NCI-H2107 treated with DMSO at 0.1 percent for 48 hours (cell line): Measurements from ENCODE around the gene PHF2.

Experiments
- DNase-seq: peaks from one replicate; lab custom pipeline; 2025; ENCODE audit not compliant: unreplicated experiment; lab: John Stamatoyannopoulos, UW

Gene PHF2

DNA sequence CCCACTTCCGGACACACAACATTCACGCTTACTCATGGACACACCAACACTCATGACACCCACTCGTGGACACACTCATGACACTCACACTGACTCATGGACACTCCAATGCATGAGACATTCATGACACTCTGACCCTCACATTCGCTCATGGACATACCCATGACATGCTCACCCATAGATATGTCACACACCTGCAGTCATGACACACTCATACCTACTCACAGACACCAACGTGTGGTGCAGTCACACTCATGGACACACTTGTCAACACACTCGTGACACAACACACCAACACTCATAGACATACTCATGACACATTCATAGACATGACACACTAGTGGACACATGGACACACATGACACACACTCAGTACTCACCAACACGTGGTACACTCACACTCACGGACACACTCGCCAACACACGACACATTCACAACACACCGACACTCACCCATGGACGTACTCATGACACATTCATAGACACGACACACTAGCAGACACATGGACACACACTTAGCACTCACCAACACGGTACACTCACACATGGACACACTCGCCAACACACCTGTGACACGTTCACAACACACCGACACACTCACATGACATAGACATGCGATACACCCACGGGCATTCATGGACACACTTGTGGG lies 73.4 kb downstream of the PHF2 start:
- no peak for DNase-seq

DNA sequence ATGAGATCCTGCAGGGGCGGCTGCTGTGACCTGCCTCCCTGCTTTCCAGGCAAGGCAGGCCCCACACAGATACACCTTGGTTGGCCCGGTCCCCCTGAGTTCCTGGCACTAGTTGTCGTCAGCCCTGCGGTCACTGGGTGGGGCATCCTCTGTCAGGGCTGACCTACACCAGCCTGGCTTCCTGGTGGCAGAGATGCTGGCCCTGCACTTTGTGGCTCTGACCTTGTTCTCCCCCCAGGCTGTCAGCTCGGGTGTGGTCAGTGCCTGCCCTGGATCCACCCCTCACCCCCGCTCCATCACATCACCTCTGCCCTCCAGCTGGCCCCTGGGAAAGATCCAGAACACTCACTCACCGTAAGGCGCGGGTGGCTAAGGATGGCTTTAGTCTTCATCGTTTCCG lies 74.1 kb downstream of the PHF2 start:
- no peak for DNase-seq

DNA sequence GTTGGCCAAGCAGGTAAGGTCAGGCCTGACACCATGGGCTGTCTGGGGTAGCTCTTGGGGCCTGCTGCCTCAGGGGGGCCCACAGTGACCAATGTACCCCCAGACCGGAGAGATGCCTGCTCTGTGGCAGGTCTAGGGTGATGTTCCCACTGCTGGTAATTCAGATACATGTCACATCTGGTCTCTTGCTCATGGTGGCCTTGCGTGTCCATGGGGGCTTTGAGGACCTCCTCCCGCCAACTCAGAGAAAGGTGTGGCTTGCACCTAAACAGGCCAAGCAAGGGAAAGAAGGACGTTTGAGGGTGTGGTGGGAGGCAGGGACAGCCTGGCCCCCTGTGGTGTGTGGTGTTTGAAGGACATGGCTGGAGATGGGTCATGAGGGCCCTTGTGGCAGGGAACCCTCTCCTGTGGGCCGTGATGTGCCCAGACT lies 75.2 kb downstream of the PHF2 start:
- DNase-seq = no peak

DNA sequence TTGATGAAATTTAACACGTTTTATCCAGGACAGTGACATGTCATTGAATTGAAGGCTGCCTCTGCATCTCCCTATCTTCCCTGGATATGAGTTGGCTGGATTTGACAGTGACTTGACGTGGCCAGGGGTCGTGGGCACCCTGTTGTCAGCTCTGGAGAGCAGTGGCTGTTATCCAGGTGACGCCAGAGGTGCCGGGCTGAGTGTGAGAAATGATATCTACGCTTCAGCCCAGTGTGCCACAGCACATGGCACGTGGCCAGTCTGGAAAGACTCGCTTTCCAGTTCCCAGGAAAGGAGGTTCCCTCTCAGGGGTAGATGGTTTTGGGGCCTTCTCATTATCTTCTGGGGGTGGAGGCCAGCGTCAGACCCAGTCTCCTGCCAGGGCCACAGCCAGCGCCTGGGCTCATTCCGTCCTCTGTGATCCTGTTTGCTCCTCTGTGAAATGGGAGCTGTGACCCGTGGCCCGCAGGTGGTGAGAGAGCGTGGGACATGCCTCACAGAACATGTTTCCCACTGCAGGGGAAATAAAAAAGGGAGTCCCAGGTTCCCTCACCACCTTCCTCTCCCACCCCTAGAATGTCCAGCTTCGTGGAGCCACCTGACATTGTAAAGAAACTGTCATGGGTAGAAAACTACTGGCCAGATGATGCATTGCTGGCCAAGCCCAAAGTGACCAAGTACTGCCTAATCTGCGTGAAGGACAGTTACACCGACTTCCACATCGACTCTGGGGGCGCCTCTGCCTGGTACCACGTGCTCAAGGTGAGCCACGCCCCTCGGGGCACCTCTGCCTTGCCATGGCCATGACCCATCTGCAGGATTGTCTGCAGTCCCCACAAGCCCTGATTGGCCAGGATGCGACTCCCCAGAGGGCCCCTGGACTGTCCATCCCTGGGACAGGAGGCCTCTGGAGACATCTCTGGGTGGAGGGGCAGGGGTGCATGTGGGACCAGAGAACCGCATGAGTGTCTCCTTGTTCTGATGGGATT lies 76.5 kb downstream of the PHF2 start:
- no peak for DNase-seq

DNA sequence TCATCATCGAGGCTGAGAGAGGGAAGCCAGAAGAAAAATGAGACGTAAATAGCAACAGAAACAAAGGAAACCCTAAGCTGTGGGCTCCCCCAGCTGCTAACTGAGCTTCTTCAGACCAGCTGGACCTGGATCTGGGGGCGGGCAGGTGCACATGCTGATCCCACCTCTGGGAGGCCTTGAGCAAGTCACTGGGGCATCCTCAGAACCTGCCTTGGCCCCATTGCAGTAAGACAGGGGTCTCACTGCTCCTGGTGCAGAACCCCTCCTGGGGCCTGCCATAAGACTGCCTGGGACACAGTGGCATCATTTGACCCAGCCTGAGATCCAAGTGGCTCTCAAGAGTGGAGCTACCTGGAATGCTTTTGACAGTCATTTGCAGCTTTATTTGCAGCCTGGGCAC lies 77.4 kb downstream of the PHF2 start:
- no peak for DNase-seq

DNA sequence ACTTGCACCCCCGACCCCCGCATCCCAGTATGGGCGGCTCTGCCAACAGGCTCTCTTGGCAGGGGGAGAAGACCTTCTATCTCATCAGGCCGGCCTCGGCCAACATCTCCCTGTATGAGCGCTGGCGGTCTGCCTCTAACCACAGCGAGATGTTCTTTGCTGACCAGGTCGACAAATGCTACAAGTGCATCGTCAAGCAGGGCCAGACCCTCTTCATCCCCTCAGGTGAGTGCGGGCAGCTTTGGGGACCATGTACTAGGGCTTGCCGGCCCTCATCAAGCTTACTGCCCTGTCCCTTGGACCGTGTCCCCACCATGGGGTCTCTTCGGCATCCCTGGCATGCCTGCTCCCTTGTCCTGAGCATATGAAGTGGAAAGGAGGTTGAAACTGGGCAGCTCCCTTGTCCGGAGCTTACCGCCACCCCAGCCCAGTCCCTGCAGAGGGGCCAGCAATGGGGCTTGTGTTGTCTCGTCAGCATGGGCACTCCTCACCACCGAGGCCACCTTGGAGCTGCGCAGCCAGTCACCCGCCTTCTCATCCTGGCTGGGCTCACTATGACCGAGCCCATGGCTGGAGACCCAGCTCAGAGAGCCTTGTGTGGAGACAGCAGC lies 78.1 kb downstream of the PHF2 start:
- no peak for DNase-seq

DNA sequence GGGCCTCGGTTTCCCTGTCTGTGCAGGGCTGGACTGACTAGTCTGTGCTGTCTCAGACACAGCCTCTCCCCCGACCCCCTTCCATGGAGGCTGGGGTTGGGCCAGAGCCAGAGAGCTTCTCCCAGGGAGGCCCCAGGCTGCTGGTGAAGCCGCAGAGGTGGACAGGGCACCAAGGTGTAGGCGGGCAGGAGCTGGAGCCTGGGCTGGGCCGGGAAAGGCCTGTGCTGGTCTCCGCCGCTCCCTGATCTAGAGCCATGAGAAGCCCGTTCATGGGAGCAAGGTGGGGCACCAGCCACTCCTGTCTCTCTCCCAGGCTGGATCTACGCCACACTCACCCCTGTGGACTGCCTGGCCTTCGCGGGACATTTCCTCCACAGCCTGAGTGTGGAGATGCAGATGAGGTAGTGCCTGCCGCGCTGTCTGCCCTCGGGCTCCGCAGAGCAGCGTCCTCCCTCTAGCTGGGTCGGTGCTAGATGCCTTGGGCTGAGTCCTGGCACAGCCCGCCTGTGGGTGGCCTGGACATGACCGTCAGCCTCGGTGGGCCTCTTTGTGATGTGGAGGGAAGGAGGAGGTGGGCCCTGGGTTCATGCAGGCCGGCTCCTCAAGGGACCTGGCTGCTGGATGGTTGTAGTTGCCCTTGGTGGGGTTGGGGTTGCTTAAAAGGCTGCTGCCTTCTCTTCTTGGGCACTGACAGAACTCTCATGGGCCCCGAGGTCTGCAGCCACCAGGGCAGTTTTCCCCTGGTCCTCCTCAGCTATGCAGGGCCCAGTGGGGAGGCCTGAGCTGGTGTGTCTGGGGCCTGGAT lies 79.4 kb downstream of the PHF2 start:
- DNase-seq = no peak

DNA sequence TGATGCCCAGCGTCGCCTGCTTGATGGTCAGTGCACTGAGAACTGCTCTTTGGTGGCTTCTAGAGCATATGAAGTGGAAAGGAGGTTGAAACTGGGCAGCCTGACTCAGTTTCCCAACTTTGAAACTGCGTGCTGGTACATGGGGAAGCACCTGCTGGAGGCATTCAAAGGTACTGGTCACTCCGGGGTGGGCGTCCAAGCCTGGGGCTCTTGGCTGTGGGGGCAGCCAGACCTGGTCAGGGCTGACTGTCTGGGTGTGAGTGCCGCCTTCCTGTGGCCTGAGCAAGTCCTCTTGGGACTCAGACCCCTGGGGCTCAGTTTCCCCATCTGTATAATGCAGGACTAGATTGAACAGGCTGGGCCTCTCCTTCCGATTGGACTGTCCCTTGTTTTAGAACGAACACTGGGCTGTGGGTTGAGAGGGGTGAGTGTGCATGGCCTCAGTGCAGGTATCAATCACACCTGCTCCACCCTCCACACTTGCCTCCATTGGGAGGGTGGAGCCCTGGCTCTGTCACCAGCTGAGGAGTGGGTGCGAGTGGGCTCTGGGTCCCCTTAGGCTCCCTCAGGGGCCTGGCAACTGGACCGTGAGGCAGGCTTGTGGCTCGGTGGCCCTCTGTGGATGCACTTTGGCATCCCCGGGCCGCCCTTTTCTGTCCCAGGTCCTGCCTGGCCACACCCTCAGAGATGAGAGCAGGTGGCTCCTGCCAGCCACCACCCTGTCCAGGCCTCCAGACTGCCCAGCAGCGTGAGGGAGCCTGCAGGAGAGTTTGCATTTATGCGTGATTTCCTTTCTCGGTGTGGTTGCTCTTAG lies 80.2 kb downstream of the PHF2 start:
- DNase-seq = no peak

DNA sequence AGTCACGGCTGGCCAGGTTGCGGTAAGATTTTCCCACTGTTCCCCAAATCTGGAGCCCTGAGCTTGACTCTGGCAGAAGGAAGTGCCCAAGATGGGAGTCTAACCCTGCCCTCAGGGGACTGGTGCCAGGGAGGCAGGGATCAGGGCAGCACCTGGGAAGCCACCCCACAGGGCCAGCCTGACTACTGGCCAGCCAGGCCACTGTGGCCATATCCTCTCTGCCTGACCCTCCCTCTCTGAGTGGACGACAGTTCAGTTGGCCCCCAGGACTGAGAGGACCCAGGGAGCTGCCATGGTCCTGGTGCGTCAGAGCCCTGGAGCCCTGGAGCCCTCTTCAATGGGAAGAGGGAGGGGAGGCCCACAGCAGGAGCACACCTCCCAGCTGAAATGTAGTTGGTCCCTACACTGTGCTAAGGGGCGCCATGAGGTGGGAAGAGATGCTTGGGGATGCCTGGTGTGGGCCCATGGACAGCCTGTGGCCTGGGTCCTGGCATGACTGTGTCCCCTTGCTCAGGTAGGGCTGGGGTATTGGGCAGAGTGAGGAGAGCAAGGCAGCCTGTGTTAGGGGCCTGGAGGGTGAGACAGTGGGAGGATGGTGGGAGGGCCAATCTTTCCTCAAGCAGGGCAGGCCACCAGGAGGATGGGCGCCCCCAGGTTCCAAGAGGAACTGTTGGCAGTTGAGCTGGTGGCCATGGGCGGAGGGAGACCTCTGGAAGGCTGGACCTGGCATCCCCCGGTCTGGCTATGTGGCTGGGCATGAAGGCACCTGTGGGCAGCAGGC lies 81.1 kb downstream of the PHF2 start:
- DNase-seq = no peak

DNA sequence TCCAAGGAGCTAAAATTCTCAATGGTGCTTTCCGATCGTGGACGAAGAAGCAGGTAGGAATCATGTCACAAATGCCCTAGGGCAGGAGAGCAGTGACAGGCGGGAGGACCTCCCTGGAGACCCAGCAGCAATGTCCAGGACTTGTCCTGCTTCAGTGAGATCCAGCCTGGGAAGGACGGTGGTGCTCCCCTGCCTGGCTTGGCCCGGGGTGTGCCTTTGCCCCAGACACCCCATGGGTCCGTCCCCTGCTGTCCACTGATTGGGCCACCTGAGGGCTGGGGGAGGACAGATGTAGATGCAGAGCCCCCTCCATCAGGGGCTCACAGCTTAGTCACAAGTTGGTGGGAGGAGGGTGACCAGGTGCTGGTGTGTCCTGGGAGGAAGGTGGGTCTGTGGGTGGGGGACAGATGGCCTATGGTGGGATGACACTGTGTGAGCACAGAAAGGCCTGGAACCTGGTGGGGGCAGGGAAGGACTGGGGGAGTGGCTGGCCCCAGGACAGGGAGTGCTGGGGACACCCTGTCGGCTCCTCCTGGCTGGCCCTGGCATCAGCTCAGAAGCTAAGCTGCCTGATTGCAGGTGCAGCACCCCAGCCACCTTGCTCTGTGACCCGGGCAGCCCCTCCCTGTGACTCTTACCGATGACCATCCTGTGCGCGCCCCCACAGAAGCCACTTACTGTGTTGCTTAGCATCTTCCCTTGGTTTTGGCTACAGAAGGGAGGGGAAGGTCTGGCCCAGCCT lies 82.0 kb downstream of the PHF2 start:
- DNase-seq = no peak

DNA sequence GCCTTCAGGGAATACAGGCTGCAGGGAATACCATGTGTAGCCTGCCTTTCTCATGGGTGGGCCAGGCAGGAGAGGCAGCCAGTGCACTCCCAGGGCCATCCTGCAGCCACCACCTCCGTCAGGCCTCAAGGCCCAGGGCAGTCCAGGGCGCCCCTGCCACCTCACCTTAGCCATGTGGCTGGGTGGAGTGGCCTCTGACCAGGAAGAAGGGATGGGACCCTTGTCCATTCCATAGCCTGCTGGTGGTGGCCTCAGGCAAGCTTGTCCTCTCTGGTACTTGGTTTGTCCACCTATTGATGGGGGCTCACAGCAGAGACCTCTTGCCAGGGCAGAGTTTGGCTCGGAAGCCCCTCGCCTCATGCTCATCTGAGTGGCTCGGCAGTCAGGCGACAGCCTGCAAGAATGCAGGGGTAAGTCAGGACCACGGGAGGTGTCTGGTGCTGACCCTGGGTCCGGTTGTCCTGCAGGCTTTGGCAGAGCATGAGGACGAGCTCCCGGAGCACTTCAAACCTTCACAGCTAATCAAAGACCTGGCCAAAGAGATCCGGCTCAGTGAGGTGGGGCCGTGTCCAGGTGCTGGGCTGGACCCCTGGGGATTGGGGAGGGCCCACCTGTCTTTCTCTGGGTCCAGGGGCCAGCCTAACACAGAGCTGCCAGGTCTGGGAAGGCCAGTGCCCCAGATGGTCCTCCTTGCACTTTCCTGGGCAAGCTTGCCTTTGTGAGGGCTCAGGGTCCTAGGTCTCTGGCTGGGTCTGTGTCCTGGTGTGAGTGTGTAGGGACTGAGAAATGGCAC lies 82.9 kb downstream of the PHF2 start:
- no peak for DNase-seq

DNA sequence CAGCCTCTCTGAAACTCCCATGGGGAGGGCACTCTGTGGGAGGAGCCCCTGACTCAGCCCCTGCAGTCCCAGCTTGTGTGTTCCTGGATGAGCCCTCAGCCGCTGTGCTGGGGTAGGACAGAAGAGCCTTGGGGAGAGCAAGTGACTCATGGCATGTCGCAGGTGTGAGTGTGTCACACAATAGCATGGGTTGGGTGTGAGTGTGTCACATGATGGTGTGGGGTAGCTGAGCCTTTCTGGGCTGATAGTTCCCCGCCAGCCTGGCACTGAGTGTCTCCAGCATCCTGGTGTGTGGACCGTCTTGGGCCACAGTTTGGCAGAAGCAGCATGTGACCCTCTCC lies 83.4 kb downstream of the PHF2 start:
- DNase-seq = no peak

DNA sequence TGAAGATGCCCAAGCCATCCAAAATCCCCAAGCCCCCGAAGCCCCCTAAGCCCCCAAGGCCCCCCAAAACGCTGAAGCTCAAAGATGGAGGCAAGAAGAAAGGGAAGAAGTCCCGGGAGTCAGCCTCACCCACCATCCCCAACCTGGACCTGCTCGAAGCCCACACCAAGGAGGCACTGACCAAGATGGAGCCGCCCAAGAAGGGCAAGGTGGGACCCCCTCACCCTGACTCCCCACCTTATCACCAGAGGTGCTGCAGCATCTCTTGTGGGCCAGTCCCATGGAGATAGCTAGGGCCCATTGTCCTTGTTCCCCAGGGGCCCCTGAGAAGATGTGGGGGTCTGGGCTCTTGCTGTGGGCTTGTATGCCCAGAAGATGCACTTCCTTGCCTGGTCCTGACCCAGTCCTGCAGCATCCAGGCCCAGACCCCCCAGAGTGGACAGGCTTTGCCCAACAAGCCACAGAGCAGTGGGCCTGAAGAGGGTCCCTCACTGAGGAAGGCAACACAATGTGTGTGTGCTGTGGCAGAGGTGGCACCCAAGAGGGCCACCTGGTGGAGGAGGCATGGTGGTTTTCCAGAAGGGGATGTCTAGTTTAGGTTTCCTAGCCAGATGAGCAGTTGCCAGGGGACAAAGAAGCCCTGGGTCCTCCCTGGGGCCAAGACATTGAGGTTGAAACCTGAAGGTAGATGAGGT lies 84.1 kb downstream of the PHF2 start:
- no peak for DNase-seq

DNA sequence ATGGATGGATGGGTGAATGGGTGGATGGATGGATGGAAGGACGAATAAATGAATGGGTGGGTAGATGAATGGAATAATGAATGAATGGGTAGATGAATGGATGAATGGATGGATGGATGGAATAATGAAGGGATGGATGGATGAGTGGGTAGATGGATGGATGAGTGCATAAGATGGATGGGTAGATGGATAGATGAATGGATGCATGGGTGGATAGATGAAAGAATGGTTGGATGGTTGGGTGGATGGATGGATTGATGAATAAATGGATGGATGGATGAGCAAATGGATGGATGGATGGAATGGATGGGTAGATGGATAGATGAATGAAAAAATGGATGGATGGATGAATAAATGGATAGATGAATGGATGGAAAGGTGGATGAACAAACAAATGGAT lies 85.2 kb downstream of the PHF2 start:
- DNase-seq = no peak

DNA sequence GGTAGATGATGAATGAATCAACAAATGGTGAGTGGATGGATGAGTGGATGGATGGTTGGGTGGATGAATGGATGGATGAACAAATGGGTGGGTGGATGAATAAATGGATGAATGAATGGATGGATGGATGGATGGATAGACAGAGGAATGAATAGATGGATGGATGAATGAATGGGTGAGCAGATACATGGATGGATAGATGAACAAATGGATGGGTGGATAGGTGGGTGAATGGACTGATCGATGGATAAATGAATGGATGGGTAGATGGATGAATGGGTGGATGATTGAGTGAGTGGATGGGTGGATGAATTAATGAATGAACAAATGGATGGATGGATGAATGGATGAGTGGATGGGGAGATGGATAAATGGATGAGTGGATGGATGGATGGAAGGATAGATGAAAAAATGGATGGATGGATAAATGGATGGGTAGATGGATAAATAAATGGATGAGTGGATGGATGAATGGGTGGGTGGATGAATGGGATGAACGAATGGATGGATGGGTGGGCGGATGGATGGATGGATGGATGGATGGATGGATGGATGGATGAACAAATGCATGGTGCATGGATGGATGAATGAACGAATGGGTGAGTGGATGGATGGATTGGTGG lies 85.7 kb downstream of the PHF2 start:
- no peak for DNase-seq

DNA sequence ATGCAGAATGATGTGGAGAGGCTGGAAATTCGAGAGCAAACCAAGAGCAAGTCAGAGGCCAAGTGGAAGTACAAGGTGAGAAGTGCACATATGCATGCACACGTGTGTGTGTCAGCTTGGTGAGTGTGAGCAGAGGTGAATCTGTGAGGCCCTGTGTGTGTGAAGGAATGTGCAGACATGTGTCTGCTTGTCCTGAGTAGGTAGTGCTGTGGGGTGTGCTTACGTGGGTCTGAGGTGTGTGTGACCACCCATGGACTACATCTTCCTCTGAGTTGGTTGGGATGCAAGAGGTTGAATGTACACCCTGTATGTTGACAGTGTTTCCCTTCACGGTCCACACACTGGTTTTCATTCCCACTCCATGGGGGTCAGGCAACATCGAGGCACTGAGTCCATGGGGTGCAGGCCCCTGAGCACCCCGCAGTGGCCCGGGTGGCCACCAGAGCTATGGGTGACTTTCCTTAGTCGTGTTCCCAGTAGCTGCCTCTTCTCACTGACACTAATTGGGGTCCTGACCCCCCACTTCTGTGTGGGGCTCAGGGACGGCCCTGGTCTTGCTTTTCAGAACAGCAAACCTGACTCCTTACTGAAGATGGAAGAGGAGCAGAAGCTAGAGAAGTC lies 86.7 kb downstream of the PHF2 start:
- DNase-seq = no peak
